HG03103 (cell line): ENCODE measurements around the gene RALGDS.

ENCODE experiments used
- ATAC-seq: cut with Tn5 transposase; IDR thresholded peaks from one replicate; pipeline ENCODE4 v1.9.1; 2021; ENCODE audit warnings: low read depth; ENCODE audit not compliant: unreplicated experiment

The RALGDS gene

GRCh38 chr9:133120501-133121197 is 391 bp downstream of the RALGDS start:
- no peak for ATAC-seq

DNA sequence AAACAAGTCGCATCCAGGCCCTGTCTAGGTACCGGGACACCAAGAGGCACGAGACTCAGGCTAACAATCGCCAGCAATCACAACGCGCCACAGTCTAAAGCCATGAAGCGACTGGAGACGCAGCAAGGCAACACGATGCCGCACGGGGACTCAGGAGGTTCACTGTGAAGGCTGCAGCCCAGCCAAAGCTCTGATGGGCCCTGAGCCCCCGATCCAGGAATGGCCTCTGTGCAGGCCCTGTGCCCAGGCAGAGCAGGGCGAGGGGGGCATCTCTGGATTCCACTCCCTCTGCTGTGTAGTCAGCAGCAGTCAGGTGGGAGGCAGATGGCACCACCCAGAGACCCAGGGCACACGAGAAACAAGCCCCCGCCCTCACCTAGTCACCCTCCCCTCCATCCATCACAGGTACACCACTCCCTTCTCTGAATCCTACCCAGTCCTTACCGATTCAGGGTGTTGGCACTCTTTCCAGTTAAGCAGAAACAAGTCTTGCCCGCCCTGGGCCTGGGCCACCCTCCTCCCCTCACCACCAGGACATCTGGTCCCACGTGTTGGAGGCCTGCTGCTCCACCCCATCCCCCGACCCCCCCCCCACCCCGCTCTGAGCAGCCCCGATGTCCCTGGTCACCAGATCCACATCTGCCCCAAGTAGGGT is 1.1 kb downstream of the RALGDS start:
- no peak for ATAC-seq

DNA sequence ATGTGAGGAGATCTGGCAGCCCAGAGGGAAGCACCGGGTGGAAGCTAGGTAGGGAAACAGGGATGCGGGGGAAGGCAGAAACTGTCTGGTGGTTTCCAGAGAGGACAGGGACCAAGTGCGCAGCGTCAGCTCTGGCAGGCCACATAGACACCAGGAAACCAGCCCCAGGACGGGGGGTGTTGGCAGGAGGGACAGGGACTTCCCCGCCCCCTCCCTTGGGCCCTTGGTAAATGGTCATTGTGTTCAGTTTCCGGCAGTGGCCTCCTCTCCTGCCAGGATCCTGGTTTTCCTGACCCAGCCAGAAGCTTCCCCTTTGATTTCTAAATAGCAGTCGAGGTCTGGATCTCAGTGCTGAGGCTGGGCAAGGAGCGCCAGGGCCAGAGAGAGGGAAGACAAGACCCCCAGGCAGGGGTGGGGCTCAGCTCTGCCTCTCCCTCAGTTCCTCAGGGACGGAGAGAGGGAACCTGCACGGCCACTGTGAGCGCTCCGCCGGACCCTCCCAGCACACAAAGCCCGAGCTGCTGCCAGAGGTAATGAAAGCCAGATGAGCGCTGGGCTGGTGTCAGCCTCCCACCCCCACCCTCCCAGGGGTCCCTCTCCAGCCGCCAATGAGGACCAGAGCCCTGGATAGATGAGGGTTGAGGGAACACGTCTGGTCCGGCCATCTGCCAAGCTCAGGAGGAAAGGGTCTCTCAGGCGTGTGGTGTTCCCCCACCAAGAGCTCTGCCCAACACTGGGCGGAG is 1.8 kb downstream of the RALGDS start:
- no peak for ATAC-seq

DNA sequence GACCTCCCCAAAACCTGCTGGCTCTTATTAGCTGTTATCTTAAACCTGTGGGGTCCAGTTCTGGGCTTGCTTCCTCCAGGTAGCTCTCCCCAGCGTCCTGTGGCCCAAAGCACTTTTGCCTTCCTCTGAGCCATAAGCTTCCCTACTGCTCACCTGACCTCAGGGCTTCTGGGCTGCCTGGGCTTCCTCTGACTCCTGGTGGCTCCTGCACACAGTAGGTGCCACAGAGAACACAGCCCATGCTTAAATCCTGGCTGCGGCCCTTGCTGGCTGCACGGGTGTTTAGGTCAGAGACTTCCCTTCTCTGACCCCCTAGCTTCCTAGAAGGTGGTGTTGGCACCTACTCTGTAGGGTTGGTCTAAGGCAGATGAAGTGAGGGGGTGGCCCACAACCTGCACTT is 2.5 kb downstream of the RALGDS start:
- ATAC-seq: no peak

- ATAC-seq: no peak
These were observed 2.9 kb downstream of the RALGDS start for GRCh38 chr9:133118179-133118520.

DNA sequence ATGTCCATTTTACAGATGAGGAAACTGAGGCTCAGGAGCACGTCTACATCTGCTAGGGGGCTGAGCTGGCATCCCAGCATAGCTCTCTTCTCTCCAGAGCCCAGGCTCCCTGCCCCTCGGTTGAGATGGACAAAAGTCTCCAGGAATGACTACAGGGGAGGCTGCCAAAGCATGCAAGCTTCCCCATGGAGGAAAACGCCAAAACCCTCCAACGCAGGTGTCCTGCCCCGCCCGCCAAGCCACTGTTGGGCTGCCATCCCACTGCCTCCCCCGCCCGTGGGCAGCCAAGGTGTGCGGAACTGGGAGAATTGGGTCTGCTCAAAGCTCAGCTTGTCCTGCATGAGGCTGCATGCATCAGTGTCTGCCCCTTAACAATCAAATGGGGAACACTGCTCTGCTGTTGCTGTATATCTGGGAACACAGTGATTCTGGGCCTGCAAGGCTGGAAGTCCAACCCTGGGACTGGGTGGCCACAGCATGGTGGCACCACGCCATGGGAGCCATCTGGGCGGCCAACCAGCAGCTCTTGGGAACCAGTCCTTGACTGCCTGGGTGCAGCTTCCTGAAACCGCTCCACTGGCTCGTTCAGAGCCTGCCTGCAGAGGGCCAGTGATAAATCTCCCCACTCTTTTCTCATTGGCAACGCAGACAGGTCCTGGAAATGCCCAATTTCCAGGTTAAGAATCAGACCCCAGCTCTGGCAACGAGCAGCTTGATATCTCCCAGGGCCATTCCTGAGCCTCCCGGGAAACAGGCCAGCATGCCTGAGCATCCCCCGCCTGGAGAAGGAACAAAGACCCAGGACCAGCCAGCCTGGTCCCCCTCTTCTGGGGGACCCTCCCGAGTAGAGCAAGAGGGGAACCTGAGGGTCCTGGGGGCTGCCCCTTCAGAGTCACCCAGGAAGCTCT is 3.5 kb downstream of the RALGDS start:
- no peak for ATAC-seq

- ATAC-seq: no peak
These were observed 4.5 kb downstream of the RALGDS start for GRCh38 chr9:133116346-133117231.

GRCh38 chr9:133115604-133116345 is 5.3 kb downstream of the RALGDS start:
- ATAC-seq: peak; percentile 76

- ATAC-seq: no peak
These were observed 6.0 kb downstream of the RALGDS start for GRCh38 chr9:133114886-133115603.

- no peak for ATAC-seq
These were observed 6.8 kb downstream of the RALGDS start for GRCh38 chr9:133113949-133114885.

GRCh38 chr9:133113163-133113948 is 7.7 kb downstream of the RALGDS start:
- ATAC-seq: no peak

DNA sequence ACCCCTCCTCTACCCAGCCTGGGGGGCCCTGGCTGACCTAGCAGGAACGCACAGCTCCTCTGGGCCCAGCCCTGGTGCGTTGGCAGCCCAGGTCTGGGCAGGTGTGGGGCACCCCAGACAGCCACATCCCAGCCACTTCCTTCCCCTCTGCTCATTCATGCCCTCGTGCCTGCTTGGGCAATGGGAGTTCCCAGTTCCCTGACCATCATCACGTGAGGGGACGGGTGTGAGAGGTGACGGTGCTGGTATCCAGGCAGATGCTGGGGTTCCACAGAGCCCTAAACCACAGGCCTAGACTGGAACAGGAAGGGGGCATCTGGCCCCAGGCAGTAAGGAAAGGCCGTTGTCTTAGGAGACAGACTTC is 8.4 kb downstream of the RALGDS start:
- no peak for ATAC-seq

- no peak for ATAC-seq
These were observed 9.0 kb downstream of the RALGDS start for GRCh38 chr9:133111808-133112662.

DNA sequence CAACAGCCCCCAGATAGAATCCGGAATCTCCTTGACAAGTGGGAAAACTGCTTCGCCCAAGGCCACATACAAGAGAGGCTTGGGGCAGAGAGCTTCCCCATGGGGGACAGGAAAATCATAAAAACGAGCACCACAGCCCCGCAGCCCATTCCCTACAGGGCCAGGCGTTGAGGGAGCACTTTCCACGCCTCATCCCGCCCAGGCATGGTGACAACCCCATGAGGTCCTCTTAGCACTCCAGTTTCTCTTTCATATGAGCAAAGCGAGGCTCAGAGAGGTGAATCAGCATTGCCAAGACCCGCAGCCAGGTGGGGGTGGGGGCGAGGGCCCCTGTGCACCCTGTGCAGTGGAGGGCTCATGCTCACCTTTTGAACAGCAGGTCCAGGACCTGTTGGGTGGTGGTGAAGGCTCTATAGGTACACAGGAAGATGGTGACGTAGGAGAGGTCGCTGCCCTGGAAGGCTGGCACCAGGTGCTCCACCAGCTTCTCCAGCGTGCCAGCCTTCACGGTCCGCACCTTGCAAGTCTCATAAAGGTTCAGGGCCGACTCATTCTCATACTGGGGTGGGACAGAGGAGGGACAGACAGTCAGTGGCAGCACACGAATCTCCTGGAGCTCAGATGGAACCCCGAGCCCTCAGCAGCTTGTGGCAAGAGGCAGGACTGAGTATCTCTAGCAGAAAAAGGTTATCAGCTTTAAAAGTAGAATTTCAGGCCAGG is 10.9 kb downstream of the RALGDS start:
- ATAC-seq: no peak
